Measurements from ENCODE around the gene QSOX2.
"Not testable (repeated sequence)": the region's sequence is repeated elsewhere in the genome, so short reads cannot be mapped to it uniquely, and the experiment has no call there.

QSOX2 gene

DNA sequence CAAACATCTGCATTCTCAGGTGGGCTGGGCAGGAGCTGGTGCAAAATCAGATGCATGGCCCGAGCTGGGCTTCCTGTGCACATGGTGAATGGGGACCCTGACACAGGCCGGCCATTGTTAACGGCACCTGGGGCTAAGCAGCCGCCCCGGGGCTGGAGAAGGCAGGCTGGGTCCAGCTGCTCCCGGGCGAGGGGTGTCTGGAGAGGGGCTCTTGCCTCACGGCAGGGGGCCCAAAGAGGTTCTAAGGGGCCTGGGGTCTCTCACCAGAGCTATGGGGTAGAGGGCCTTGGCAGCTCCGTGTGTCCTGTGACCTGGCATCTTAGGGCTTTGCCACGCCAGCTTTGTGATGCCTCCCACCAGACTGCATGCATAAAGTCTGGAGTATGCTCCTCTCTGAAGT is 5.1 kb upstream of the QSOX2 start:
- DNase-seq = no peak

DNA sequence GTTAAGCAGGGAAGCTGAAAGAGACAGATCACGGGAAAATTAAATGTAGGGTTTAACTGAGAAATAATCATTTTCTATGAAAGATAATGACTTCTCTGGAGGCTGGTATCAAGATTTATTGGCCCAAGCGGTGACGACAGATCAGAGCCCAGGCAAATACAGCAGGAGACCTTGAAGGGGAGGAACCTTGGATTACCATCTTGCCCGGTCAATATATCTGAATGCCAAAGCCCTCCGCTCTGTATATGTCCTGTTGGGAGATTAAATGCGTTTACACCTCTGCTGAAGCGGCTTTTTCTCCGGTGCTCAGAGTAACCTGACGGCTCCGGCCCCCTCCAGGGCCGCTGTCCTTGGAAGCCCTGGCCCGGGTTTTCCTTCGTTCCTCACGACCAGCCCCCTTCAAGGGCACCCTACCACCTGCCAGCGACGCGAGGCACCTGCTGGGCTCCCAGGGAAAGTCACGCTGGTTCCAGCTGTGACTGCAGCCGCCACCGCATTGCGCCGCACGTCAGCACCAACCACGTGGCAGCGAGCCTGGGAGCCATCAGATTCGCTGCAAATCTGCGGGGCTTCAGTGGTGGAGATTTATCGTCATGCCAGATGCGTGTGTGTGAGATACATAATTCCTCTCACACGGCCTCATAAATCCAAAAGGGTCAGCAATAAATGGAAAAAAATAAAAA is 4.4 kb upstream of the QSOX2 start:
- DNase-seq = no peak

DNA sequence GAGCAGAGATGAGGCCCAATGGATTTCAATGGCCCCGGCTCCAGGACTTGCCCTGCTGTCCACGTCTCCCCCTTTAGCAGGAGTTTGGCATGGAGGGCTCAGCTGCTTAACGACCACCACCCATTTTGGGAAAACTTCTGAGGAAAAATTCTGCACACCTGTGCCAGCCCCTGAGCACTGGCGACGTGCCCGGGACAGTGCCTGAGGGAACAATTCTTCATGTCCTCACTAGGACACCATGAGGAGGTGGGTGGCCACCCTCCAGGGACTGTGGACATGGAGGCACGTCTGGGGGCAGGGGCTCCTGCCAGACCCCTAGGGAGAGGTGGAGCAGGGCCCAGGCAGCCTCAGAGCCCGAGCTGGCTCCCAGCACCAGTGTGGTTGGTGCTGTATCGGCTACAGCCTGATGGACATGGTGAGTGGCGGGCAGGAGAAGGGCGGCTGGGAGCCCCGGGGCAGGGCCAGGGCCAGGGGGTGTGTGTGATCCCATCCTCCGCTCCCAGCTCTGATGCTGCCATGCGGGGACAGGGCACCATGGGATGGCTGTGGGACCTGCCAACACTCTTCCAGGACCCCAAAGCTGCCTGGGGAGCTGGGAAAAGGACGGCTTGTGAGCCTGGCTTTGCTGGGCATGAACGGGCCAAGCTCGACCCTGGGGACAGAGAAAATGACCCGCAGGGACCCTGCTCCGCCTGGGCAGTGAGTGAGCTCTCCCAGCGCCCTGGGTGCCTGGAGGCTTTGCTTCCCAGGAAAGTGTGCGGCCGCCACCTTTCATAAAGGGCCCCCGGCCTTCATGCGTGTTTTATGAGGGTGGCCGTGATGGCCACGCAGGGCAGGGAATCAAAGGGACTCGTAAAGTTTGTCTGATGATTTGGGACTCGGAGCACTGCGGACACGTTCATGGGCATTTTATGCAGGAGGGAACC is 3.6 kb upstream of the QSOX2 start:
- DNase-seq = no peak

DNA sequence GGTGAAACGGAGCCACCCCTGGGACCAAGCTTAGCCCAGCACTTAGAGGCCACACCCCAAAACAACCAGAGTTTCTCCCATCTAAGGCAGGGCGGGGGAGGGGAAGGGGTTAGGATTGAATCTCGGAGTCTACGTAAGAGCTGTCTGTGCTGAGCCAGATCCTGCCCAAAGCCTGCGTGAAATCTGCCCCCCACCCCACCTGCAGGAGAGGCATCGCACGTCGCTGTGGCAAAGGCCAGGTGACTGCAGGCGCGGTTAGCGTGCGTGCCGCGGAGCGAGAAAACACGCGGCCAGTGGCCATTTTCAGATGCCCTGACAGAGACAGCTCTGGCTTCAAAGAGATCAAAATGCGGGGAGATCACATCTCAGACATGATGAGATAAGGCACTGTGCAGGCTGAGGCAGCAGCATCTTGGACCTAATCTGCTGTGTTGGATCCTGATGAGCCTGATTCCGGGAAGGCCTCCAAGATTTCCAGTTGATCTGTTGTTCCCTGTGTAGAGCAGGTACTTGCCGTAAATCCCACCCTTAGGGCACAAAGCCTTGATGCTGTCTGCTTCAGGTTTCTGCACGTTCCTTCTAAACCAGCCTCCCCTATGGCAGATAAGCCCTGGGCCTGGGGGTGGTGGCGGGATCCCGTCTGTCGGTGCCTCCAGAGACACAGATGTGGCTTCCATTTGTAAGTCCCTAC is 2.5 kb upstream of the QSOX2 start:
- DNase-seq = no peak

DNA sequence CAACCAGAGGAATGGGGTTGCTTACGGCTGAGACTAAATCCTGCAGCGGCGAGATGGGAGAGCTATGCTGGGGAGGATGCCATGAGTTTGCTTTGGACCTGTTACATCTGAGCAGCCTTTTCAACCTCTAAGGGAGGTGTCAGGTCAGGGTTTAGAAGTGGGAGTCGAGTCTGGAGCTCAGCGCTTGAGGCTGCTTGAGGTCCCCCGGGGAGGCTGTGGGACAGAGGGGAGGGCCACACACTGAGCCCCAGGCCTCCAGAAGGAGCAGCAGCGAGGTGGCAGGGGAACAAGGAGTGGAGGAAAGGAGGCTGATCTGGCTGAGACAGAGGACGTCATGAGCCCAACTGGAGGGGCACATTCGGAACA is 1.9 kb upstream of the QSOX2 start:
- DNase-seq = no peak

DNA sequence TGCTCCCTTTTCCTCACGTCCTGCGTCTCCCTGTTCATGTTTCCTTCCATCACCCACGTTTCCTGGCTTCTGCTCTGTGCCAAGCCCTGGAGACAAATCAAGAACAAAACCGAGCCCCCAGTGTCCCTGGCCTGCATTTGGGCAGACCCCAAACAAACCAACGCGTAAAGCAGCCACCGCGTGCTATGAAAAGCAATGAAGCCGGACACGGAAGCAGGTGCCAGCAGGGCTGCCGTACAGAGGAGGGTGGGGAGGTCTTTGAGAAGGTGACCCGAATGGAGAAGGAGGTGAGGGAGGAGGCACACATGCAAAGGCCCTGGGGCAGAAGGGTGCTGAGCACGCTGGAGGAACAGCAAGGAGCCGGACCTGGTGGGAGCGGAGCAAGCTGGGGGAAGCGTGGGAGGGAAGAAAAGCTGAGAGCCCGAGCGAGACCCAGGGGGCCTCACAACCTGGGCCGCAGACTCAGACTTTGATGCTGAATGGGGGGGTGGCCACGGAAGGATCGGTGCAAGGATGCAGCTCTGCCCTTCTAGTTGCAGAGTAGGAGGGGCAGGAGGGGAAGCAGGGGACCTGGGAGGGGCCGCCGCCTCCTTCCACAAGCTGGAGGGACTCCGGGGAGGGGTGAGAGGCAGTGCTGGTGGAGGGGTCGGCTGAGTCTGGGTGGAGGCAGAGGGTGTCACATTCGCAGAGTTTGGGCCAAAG is 1.4 kb upstream of the QSOX2 start:
- DNase-seq = no peak

DNA sequence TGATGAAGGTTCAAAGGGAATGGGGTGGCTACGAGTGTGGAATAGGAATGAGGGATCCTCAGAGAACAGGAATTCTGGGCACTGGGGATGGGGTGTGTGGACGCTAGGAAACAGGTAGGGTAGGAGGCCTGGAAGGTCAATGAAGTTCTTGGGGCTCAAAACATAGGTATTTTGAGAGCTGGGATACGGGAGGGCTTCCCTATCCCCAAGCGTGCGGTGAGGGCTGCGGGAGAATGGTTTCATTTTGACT is 718 bp downstream of the QSOX2 start:
- DNase-seq = no peak

DNA sequence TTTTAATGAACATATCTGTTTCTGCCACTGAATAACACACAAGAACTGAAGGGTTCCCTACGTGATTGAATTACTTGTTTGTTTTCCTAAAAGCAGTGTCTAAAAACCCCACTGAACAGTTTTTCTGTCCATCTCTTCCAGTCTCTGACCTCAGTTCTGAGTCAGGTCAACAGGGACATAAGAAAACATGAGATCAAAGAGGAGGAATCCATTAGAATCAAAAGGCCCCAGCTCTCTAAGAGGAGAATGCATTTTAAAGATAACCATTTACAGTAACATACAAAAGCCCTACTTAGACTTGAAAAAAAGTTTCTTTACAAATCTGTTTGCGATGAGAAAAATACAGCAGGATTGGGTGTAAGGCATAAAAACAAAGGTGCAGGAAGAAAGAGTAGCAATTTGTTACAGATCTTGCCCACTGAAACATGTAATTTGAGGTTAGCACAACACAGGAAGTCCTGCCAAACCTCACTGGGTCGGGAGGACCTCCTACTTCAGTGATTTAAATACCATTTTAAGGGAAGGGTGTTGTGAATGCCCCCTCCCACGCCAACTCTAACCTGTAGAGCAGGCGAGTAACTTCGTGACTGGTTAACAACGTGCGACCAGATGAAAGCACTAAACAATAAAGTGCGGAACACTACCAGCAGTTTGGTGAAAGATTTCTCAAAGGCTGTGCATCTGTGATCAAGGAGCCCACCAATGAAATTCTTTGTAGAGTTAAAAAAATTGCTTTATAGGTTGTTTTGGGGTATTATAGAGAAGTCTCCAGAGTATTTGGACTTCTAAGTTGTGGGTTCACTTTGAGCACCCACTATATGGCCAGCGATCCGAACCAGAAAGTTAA is 1.3 kb downstream of the QSOX2 start:
- no peak for DNase-seq

DNA sequence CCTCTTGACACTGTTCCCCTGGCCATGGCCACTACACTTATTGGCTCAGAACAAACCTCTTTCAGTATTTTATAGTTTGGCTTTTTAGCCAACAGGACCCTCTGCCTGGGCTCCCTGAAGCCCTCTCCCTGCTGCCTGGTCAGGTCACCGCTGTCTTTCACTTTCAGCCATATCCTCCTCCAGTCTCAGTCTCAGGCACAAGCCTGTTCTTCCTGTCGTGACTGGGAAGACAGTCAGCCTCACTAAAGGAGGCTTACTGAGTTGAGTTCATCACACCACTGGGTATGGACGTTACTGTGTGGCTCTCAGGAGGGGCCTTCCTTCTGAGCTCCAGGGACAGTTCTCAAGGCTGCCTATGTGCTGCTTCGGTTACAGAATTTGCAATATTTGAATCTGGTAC is 2.0 kb downstream of the QSOX2 start:
- no peak for DNase-seq

DNA sequence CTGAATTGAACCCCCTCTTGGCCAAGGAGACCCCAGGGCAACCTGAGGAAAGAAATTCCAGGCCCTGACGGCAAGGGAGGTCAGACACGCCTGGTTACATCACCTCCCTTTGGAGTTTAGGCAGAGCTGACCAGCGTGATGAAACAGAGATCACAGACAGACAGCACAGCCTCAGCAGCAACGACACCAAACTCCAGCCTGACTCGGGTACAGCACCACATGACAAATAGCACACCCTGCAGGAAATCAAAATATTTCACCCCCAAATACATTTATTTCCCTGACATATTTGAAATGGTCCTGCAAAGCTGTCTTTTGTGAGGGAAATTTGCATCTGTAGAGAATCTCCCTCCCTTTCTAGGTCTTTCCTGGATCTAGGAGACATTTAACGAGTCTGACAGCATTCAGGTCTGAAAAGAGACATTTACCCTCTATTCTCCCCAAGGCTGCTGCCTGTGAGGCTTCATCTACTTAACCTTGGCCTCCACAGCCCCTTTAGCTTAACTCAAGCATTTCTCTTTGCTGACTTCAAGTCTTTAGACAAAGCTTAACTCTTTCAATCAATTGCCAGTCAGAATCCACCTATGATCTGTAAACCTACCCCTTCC is 2.6 kb downstream of the QSOX2 start:
- DNase-seq = no peak

DNA sequence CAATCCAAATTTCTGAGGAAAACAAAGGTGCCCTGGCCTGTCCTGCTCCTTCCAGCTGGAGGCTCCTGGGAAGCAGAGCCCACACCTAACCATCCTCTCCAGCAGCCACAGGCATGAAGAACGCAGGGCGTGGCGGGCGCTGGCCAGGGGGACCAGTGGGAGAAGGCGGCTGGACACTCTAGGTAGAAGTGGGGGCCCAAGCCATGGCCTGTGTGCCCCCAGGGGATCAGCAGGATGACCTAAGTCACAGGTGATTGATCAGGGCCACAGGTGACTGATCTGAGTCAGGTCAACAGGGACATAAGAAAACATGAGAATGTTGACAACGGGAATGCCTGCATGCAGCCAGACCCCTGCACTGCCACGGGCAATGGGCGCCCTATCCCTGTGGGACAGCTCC is 3.4 kb downstream of the QSOX2 start:
- DNase-seq = no peak

DNA sequence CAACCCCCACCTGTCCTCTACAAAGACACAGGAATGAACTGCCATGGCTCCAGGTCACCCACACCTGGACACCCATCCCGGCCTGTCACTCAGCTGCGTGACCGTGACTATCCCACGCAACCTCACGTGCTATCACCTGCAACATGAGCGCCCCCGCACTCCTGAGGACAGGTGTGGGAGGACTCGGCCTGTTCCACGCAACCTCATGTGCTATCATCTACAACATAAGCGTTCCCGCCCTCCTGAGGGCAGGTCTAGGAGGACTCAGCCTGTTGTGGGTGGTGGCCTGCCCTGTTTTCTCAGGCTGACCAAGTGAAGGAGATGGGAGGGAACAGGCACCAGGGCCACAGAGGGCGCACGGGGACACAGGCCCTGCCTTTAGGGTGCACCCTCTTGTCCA is 4.1 kb downstream of the QSOX2 start:
- no peak for DNase-seq

DNA sequence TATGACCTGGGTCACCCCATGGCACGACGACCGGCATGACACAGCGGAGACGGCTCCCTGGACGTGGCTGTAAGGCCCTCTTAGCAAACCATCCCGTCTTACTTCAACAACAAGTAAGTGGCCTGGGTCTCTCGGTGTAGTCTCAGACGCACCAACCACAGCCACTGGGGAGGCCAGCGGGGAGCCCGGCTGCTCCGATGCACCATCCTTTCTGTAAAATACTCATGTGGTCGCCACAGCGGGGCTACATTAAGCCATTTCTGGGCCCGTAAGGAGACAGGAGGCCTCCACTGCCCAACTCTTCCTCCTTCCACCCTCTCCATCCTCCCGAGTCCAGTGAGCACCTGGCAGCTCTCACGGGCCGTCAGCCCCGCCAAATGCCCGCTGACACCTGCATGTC is 4.7 kb downstream of the QSOX2 start:
- DNase-seq = no peak

DNA sequence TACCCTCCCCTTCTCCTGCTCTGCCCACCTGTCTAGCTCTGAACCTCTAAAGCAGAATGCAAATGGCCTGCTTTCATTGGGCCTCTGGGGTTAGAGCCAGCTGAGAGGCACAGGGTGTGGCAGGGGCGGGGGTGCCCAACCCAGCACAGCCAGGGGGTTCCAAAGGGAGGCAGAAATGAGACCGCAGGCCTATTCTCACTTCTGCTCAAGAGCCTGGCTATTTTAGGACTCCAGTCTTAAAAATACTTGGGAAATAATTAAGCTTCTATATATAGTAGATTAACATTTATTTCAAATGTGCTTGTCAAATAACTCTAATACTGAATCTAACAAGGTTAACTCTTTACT is 5.7 kb downstream of the QSOX2 start:
- no peak for DNase-seq

DNA sequence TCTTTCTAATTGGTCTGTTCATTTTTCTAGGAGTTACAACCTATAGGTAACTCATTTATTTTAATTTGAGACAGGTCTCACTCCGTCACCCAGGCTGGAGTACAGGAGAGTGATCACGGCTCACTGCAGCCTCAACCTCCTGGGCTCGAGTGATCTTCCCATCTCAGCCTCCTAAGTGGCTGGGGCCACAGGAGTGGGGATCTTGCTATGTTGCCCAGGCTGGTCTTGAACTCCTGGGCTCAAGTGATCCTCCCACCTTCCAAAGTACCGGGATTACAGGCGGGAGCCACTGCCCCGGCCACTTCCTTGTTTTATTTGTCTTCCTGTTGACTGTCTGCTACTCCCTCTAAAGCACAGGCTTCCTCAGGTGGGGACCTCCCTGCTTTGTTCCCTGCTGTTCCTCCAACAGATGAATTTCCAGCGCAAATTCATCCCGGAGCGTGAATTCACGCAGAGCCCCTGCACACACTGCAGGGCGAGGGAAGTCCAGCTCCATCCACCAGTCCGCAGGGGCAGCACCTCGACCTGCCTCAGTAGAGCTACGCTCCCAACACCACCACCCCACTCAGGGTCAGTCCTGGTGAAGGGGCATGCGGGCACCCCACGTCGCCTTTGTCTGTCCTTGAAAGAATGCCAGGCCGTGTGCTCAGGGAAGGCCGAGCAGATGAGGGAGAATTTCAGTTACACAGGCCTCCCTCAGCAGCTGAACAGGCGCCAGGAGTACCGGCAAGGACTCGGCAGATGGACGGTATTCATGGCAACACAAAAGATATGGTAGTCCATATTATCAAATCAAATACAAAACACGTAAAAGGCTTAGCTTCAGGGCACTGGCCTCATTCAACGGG is 6.3 kb downstream of the QSOX2 start:
- DNase-seq = no peak

DNA sequence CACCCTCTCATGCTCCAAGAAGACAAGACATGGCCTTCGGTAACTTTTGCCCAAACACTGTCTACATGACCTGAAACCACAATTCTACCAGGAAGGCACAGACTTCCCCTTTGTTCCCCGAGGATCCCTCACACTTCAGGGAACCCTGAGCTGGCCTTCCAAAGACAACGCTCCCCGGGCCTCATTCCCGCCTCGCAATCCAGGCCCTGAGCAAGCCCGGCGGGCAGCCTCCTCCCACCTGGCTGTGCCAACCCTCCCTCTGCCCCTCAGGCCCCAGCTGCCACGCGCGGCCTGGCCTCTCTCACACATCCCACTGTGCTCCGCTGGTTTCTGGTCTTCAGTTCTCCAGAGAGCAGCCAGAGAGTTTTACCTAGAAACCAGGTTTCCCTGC is 7.3 kb downstream of the QSOX2 start:
- DNase-seq = no peak

DNA sequence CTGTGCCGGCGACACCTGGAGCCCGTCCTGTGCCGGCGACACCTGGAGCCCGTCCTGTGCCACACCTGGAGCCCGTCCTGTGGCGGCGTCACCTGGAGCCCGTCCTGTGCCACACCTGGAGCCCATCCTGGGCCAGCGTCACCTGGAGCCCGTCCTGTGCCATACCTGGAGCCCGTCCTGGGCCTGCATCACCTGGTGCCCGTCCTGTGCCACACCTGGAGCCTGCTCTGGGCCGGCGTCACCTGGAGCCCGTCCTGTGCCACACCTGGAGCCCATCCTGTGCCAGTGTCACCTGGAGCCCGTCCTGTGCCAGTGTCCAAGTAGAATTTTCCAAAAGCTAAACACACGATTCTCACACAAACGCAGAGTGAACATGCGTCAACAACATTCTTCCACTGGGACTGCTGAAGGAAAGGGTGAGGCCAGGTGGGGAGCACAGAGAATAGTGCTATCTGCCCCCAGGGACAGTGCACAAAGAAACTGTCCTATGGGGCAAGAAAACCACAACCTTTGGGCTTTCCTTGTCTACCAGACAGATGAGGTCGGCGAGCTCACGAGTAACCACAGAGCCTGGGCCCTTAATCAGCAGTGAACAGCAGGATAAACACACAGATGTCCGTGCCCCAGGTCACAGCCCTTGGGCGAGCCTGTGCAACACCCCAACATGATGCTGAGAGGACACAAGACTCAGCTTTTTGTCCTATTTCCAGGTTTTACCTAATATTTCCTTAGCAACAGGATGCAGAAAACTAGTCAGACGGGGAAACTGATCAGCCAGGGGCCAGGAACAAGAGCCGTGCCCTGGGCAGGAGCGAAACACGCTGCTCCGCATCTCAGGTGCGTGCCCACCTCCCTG is 7.9 kb downstream of the QSOX2 start:
- DNase-seq = no peak

DNA sequence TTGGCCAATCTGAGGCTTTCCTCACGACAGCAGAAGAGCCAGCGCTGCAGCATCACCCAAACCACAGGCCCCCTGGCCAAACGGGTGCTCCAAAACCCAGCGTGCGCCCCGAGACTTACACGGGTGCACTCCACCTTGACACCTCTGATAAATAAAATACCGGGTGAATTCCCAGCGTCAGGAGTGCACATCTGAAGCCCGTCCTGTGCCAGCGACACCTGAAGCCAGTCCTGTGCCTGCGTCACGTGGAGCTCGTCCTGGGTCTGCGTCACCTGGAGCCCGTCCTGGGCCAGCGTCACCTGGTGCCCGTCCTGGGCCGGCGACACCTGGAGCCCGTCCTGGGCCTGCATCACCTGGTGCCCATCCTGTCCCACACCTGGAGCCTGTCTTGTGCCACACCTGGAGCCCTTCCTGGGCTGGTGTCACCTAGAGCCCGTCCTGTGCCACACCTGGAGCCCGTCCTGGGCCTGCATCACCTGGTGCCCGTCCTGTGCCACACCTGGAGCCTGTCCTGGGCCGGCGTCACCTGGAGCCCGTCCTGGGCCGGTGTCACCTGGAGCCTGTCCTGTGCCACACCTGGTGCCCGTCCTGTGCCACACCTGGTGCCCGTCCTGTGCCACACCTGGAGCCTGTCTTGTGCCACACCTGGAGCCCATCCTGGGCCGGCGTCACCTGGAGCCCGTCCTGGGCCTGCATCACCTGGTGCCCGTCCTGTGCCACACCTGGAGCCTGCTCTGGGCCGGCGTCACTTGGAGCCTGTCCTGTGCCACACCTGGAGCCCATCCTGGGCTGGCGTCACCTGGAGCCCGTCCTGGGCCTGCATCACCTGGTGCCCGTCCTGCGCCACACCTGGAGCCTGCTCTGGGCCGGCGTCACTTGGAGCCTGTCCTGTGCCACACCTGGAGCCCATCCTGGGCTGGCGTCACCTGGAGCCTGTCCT is 8.9 kb downstream of the QSOX2 start:
- DNase-seq = not testable (repeated sequence)

All from activated T-cell treated with anti-CD3 and anti-CD28 coated beads, Interleukin-2, amount 50 U/mL, for 1 hour (primary cell).